VCaP (cell line): Measurements from ENCODE around the gene ARHGAP45.

Experiments used
- H3K27ac ChIP-seq: fragments of 450-650 bp; 2 replicates; pipeline ENCODE4 v1.5.1; 2017
- CTCF ChIP-seq: fragments of 450-650 bp; conservative IDR thresholded peaks from 2 replicates; pipeline ENCODE4 v1.5.1; 2017; ENCODE audit warnings: mild to moderate bottlenecking, moderate library complexity

The ARHGAP45 gene

GRCh38 chr19:1090731-1091543 lies 24.0 kb downstream of the ARHGAP45 start:
- no peak overlapping the region for H3K27ac ChIP-seq
- no peak for TF ChIP-seq CTCF

GRCh38 chr19:1091544-1092175 lies 24.7 kb downstream of the ARHGAP45 start:
- H3K27ac ChIP-seq: no peak overlapping the region
- TF ChIP-seq CTCF: no peak

- no peak for TF ChIP-seq CTCF
- H3K27ac ChIP-seq: no peak overlapping the region; the same call in 1 of the 2 replicates
Measured at GRCh38 chr19:1093330-1093729, 26.4 kb downstream of the ARHGAP45 start.

- H3K27ac ChIP-seq: peak overlapping the region; percentile 83; the same call in 1 of the 2 replicates
- TF ChIP-seq CTCF: no peak
Measured at GRCh38 chr19:1093811-1094553, 27.0 kb downstream of the ARHGAP45 start.

- H3K27ac ChIP-seq: peak overlapping the region; percentile 83
- TF ChIP-seq CTCF: no peak
Measured at GRCh38 chr19:1094655-1094977, 27.6 kb downstream of the ARHGAP45 start.

GRCh38 chr19:1094978-1095701 lies 28.2 kb downstream of the ARHGAP45 start, which contains the start of gene POLR2E:
Gene POLR2E (minus strand): TSS chr19:1095375. CDS start chr19:1095315, 60 bp downstream.
- no peak for TF ChIP-seq CTCF
- peak within 1 kb of the TSS; percentile 83 for H3K27ac ChIP-seq

GRCh38 chr19:1097810-1098176 lies 30.8 kb downstream of the ARHGAP45 start:
- TF ChIP-seq CTCF: no peak
- peak overlapping the region; percentile 56 for H3K27ac ChIP-seq
